NCI-H1930 (cell line): ENCODE measurements around the gene MYO1E.
A peak's percentile ranks its signal among the peaks of the same experiment; 100 is the strongest.
"Not testable (repeated sequence)": the region's sequence is repeated elsewhere in the genome, so short reads cannot be mapped to it uniquely, and the experiment has no call there.

Experiments used
- DNase-seq, 2 experiments: peaks; one replicate each; lab custom pipeline; 2025; lab: John Stamatoyannopoulos, UW

MYO1E gene

GRCh38 chr15:59166166-59166565 is 206.5 kb downstream of the MYO1E start:
- no peak for DNase-seq

DNA sequence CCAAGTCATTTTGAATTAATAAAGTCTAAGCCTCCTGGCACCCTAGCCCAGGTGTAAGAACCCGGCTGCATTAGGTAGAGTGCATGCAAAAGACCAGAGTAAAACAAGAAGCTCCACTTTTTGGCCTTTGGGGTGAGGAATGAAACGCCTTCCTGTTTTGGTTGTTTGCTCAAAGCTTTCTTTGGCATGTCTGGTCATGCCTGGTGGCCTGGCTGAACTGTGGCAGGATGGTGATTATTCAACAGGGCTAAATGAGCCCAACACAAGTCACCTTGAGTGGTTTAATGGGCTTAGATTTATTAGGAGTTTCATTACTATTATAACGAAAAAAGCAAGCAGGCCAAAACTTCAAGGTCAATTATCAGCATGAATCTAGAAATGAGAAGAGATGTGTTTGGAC is 206.9 kb downstream of the MYO1E start:
- no peak for DNase-seq

GRCh38 chr15:59162080-59162479 is 210.6 kb downstream of the MYO1E start:
- not testable (repeated sequence) for DNase-seq

DNA sequence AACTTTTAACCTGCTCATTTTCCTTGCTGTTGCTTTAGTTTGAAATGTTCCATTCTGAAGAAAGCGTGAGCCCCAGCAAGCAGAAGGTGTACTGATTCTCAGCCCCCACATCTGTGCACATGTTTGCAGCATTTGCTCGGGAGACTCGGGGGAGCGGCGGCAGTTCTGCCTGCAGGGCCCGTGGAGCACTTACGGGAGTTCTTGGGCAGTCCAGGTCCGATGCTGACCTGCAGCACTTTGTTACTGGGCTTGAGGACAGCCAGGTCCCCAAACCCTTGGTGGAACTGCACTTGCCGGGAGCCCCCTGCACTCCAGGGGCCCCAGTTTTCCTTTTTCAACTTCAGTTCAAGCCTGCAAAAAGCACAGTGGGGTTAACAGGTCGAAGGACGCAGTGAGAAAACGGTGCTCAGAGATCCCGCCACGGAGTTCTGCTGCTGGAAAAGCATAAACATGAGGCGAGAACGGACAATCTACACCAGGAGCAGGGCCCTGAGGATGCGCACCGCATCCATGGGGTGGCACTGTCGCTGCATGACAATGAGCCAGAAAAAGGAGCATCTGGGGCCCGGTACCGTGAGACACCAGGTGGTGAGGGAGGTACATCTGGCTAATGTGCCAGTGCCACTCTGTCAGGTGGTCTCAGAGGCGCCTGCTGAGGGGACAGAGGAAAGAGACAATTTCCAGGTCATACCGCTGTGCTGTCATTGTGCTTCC is 211.6 kb downstream of the MYO1E start:
- no peak for DNase-seq

DNA sequence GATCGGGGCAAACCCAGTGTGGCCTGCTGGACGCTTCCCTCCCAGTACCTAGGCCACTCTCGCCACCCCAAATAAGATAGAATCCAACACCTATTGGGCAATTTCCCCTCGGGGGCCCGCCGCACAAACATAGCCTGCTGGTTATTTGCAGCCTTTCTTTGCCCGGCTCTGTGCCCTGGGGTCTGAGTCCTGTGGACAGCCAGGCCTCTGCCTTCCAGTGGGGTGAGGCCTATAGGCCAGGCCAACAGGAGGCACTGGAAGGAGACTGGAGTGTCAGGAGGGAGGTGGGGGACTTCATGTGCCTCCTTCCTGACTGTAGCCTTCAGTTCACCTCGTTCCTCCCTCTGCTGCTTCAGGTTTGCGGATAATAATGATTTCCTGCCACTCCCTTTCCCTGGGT is 213.5 kb downstream of the MYO1E start:
- no peak for DNase-seq

- no peak for DNase-seq
Observed at GRCh38 chr15:59158701-59159034, 214.0 kb downstream of the MYO1E start.

DNA sequence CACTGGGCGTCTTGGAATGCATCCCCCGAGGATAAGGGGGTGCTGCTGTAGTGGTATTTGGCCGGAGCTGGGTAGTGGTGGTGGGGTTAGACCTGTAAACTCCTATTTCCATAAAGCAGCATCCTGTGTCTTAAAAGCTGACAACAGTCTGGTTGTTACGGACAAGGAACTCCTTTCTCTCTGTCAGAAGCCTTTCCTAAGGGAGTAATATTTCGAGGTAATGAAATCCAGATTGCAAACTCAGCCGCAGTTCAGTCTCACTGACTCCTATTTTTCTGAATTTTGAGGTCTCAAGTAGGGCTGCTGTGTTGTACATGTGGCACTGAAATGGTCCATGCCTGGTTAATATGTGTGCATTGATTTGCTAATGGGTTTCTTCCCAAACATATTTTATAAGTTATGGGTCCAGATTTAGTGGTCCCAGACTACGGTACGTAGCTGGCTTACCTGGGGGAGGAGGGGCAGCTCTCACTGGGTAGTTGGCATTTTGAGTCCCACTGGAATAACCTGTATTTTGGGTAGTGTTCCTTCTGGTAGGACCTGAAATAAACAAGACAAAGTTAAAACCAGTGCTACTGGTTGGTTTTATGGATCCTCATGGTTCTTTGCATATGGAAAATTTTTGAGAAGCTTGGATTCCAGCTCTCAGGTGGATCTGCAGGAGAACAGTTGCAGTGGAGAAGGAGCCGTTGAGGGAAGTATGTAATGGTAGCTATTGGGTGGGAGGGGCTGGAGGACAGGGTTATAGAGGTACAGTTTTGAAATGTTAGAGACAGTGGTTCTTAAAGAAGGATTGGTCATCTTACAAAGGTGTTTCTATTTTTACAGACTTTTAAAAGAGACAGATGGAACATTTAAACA is 214.6 kb downstream of the MYO1E start:
- DNase-seq = no peak

DNA sequence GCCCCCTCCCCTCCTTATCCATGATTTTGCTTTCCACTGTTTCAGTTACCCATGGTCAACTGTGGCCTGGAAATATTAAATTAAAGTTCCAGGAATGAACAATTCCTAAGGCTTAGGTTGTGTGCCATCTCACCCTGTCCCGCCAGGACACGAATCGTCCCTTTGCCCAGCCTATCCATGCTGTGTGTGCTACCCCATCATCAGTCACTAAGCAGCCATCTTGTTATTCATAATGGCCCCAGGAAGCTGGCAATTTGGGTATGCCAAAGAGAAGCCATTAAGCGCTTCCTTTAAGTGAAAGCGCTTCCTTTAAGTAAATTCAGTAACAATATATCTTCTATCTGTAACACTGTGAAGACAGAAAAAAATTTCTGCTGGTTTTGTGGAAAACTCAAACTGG is 215.3 kb downstream of the MYO1E start:
- no peak for DNase-seq

GRCh38 chr15:59155431-59155830 is 217.2 kb downstream of the MYO1E start:
- DNase-seq = no peak

- no peak for DNase-seq
Observed at GRCh38 chr15:59154243-59154642, 218.4 kb downstream of the MYO1E start.

DNA sequence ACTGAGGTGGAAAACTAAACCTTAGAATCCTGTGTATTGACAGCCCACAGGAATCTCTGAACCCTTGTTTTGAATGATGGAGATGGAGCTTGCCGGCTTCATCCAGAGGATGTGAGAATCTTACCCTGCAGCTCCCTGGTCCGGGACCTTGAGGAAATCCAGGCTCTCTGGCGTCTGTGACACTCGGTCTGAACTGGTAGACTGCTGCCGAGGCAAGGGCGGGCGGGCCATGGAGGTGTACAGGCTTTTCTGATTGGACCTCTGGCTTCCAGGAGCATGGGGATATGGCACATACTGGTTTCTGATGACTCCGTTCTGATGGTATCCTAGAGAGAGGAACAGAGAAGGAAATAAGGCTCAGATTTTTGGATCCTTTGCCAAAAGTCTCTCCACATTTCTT is 219.2 kb downstream of the MYO1E start:
- no peak for DNase-seq

DNA sequence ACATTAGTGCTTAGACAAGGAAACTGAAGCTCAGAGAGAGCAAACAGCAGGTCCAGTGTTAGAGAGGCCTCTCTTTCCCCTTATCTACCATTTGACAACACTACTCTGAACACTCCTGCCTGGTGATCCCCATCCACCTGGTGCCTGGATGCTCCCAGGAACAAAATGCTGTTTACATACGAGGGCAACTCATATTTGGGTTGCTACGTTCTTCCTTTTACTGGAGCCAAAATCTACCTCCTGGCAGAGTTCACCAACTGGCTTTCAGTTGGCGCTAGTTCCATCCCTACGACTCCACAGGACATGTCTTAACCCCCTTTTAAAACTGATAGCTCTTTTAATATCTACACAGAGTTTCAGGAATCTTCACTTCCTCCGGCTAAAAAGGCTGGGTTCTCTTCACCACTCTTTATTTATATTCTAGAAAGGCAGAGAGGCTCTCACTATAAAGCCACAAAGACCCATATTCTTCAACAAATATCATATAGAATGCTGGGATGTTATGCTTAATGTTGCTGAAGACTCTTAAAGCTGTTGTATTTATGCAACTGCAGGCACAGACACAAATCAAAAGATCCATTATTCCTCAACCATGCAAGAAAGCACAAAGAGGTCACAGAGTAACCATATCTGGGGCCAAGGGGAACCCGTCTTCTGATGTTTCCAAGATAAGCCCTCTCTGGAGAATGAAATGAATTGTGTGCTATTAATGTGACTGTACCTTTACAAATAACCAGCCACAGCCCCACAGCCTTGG is 219.8 kb downstream of the MYO1E start:
- DNase-seq = no peak

DNA sequence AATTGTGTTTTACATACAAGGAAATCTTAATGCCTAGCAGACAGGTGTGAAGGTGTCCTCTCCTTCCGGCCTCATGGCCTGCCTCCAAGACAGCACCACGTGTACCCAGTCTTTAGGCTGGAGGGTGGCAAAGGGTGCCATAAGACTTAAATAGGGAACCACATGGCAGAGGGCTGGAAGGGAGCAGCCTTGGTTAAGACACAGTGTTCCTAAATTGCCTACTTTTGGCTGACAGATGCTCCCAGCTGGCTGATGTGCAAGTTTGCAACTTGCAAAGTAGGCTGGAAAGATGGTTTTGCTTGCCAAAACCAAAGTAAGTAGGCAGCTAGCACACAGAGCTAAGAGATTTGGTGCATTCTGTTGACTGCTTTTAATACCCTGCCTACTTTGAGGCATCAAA is 222.5 kb downstream of the MYO1E start:
- DNase-seq = no peak

- DNase-seq = no peak
Observed at GRCh38 chr15:59148153-59148833, 224.4 kb downstream of the MYO1E start.

GRCh38 chr15:59147666-59148065 is 225.0 kb downstream of the MYO1E start:
- no peak for DNase-seq

DNA sequence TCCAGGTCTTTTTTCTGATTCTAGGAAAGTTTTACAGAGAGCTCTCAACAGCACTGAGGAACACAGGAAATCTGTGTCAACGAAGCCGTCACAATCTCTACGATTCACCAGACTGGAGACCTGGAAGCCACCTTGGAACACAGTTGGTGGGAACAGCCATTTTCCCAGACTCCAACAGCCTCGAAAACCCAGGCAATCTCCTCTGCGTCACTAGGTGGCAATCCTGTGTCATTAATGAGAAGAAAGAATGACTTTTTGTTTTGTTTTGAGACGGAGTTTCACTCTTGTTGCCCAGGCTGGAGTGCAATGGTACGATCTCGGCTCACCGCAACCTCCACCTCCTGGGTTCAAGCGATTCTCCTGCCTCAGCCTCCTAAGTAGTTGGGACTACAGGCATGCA is 228.1 kb downstream of the MYO1E start:
- DNase-seq = not testable (repeated sequence)

- DNase-seq = no peak
Observed at GRCh38 chr15:59143281-59143680, 229.4 kb downstream of the MYO1E start.

GRCh38 chr15:59140422-59141226 is 232.0 kb downstream of the MYO1E start:
- no peak for DNase-seq

DNA sequence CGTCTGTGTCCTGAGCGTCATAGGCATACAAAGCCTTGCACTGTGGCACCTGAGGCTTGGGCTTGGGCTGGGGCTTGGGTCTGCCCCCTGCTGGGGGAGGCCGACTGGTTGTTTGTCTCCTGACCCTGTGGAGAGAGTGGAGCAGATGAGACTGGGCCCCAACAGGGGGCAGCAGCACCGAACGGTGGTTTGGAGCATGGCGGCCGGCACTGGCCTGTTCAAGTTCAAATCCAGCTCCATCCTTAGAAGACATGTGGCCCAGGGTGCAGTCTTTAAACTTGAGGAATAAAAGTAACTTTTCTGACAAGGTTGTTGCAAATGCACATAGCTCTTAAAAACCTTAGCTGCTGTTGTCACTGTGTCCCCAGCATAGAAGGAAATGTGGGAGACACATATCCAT is 234.4 kb downstream of the MYO1E start:
- peak; percentile 3 to 17 for DNase-seq

GRCh38 chr15:59137566-59137965 is 235.1 kb downstream of the MYO1E start:
- DNase-seq = no peak

DNA sequence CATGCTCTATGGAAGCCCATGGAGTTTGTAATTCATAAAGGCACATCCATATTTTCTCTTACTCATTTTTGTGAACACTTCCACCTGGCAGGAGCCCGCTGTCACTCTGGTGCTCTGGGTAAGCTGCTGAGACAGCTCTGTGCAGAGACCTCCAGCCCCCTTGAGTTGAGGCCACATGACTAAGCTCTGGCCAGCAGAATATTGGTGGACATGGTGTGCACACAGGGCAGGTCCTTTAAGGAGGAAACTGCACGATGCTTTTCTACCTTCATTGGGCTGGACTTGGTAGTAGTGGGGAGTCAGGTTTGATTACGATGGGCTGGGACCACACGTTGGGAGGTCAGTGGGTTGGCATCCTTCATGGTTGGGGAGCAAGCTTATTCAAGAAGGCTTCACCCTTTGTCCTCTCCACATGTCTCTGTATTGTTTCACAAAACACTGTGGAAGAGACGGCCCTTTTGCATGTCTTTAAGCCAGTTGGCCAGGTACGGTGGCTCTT is 238.7 kb downstream of the MYO1E start:
- no peak for DNase-seq
